ENCODE measurements around the gene ANO6. TPM values are rescaled to one million over a fixed set of nuclear protein-coding genes. Genes with fewer than 3 reads are reported as not detected.

Gene ANO6
- total RNA-seq, 1 experiment from 2014 or later: 51.4 TPM

DNA sequence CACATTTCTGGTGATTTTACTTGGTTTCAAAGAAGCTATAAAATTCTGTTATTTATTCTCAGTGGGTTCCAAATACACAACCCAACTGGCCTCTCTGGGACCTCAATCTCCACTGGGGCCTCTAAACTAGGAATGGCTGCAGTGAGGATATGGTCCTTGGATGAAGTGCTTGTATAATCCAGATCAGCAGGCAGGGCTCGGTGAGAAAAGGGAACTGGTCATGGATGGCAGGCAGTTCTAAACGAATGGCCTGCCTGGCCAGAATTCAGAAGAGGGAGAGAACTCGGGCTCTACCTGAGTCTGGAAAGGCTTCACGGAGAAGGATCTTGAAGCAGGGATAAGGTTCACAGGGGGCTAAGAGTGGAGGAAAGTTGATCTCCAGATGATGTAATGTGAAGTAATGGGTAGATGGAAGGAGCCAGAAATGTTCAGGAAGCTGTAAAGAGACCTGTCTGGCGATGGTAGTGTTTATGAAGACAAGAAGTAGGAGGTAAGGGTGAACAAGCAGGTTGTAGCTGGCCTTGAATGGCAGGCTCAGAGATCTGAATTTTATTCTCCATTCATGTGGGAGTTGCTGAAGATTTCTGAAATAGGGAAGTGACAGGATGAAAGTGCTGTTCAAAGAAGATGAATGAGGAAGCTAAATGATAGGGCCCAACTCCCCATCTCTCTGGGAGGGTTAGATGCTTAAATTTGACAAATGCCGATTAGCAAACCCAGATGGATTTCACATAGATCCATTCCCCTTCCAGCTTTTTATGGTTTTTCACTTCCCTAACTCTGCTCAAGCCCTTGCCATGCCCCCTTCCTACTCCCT lies 31.5 kb upstream of the ANO6 start:
- intact Hi-C loops (cut with micrococcal nuclease; ENCODE audit: unreplicated experiment): loop anchor here (5.0 kb wide), 1 partner anchor 218 kb away; no protein-coding TSS in a partner anchor
- ChIA-PET POLR2A (ENCODE audit: unreplicated experiment) (no interaction called here), CTCF (no interaction called here)
- Histone ChIP-seq H4K20me1 (ENCODE audit: insufficient read depth) (no peaks in the 10 kb centered on the region), H3K9me2 (ENCODE audit: insufficient read depth) (no peaks in the 10 kb centered on the region), H3K27me3 (ENCODE audit: insufficient read depth, low read depth) (no peaks in the 10 kb centered on the region), H3K27ac (no peak overlapping the region), H3K4me2 (no peak overlapping the region), H3K4me3 (no peak overlapping the region), H3K4me1 (replicated peaks; ENCODE audit: insufficient read depth) (no peaks in the 10 kb centered on the region; the same call in 1 of the 2 replicates), H3K9me3 (ENCODE audit: insufficient read depth, low read depth) (0 out of 2 replicates have a peak, but pooled peaks cover 3% of the 10 kb centered on the region), H3F3A (ENCODE audit: insufficient read depth, low read depth) (no peaks in the 10 kb centered on the region), H3K79me2 (ENCODE audit: low read depth) (no peaks in the 10 kb centered on the region), H2AFZ (no peak overlapping the region), H3K36me3 (ENCODE audit: low read depth) (no peaks in the 10 kb centered on the region)
- no TSS peak for BruUV-seq (replicated peaks)
- no peak for DNase-seq
- TF ChIP-seq CTCF (conservative IDR thresholded peaks at IDR 0.05): no peak
- no peak for TF ChIP-seq EZH2 (IDR thresholded peaks at IDR 0.05; ENCODE audit: low read depth)

DNA sequence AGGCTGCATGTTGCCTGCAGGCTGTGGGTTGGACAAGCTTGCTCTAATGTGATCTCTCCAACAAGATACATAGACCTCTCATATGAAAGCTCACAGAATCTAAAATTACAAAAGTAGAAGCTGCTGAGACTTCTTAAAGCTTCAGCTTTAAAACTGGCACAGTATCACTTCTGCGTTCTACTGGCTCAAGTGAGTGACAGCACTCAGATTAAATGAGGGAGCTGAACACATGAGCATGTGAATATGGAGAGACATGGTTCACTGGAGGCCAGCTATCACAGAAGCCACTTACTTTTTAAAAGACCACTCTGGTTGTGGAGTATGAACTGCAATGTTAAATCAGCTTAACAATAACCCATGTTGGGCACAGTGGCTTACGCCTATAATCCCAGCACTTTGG lies 29.1 kb upstream of the ANO6 start:
- H2AFZ ChIP-seq: no peak overlapping the region
- H3K4me3 ChIP-seq: no peak overlapping the region
- no peaks in the 10 kb centered on the region for H4K20me1 ChIP-seq (ENCODE audit: insufficient read depth)
- no peaks in the 10 kb centered on the region for H3K9me2 ChIP-seq (ENCODE audit: insufficient read depth)
- H3K4me1 ChIP-seq (replicated peaks; ENCODE audit: insufficient read depth): peaks cover 5% of the 10 kb centered on the region
- H3K79me2 ChIP-seq (ENCODE audit: low read depth): no peaks in the 10 kb centered on the region
- no TSS peak for BruUV-seq (replicated peaks)
- no peak for TF ChIP-seq CTCF (conservative IDR thresholded peaks at IDR 0.05)
- TF ChIP-seq EZH2 (IDR thresholded peaks at IDR 0.05; ENCODE audit: low read depth): no peak
- ChIA-PET CTCF (no interaction called here), POLR2A (ENCODE audit: unreplicated experiment) (no interaction called here)
- no peaks in the 10 kb centered on the region for H3K27me3 ChIP-seq (ENCODE audit: insufficient read depth, low read depth)
- peaks cover under 1% of the 10 kb centered on the region; the same call in 1 of the 2 replicates for H3F3A ChIP-seq (ENCODE audit: insufficient read depth, low read depth)
- DNase-seq: no peak
- no peak overlapping the region for H3K27ac ChIP-seq
- H3K36me3 ChIP-seq (ENCODE audit: low read depth): no peaks in the 10 kb centered on the region
- intact Hi-C loops (cut with micrococcal nuclease; ENCODE audit: unreplicated experiment): no loop called here
- H3K4me2 ChIP-seq: no peak overlapping the region
- H3K9me3 ChIP-seq (ENCODE audit: insufficient read depth, low read depth): no peaks in the 10 kb centered on the region

GRCh38 chr12:45189766-45190403 lies 26.0 kb upstream of the ANO6 start:
- BruUV-seq (replicated peaks): no TSS peak
- Histone ChIP-seq H3K9me2 (ENCODE audit: insufficient read depth) (no peaks in the 10 kb centered on the region), H3K27me3 (ENCODE audit: insufficient read depth, low read depth) (no peaks in the 10 kb centered on the region), H3K4me1 (replicated peaks; ENCODE audit: insufficient read depth) (peaks cover 23% of the 10 kb centered on the region), H3K79me2 (ENCODE audit: low read depth) (no peaks in the 10 kb centered on the region), H3K9me3 (ENCODE audit: insufficient read depth, low read depth) (no peaks in the 10 kb centered on the region), H3K27ac (no peak overlapping the region), H3K4me2 (no peak overlapping the region), H3K4me3 (no peak overlapping the region), H3F3A (ENCODE audit: insufficient read depth, low read depth) (peaks cover 15% of the 10 kb centered on the region), H3K36me3 (ENCODE audit: low read depth) (no peaks in the 10 kb centered on the region), H2AFZ (no peak overlapping the region), H4K20me1 (ENCODE audit: insufficient read depth) (no peaks in the 10 kb centered on the region)
- intact Hi-C loops (cut with micrococcal nuclease; ENCODE audit: unreplicated experiment): loop anchor here (5.0 kb wide), 1 partner anchor 77 kb away; no protein-coding TSS in a partner anchor
- POLR2A ChIA-PET (ENCODE audit: unreplicated experiment): no interaction called here
- TF ChIP-seq EZH2 (IDR thresholded peaks at IDR 0.05; ENCODE audit: low read depth): no peak
- TF ChIP-seq CTCF (conservative IDR thresholded peaks at IDR 0.05): no peak
- no peak for DNase-seq
- CTCF ChIA-PET: no interaction called here
